ENCODE measurements around the gene PRR5.
A peak's percentile ranks its signal among the peaks of the same experiment; 100 is the strongest.

The PRR5 gene

DNA sequence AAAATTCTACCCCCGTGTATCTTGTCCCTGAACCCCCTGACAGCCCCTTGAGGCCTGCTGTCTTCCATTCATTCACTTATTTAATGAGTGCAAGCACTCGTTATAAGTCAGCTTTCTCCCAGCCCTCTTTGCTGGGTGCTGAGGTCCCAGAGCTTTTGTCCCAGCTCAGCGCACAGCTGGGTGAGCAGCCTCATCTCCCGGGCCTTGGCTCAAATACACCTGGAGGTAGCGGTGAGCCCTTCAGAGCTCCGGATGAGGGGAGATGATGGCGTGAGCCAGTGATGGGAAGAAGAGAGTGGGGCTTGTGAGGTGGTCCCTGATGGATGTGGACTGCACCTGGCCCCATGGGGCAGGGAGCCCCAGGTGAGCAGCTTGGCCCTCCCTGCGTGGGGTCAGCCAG, 32.3 kb downstream of the PRR5 start:
- DNase-seq (ENCODE audit: low read depth), result no peak
- H3K4me3 ChIP-seq (ENCODE audit: low read length), result no peak overlapping the region
- TF ChIP-seq, protein P1, sequence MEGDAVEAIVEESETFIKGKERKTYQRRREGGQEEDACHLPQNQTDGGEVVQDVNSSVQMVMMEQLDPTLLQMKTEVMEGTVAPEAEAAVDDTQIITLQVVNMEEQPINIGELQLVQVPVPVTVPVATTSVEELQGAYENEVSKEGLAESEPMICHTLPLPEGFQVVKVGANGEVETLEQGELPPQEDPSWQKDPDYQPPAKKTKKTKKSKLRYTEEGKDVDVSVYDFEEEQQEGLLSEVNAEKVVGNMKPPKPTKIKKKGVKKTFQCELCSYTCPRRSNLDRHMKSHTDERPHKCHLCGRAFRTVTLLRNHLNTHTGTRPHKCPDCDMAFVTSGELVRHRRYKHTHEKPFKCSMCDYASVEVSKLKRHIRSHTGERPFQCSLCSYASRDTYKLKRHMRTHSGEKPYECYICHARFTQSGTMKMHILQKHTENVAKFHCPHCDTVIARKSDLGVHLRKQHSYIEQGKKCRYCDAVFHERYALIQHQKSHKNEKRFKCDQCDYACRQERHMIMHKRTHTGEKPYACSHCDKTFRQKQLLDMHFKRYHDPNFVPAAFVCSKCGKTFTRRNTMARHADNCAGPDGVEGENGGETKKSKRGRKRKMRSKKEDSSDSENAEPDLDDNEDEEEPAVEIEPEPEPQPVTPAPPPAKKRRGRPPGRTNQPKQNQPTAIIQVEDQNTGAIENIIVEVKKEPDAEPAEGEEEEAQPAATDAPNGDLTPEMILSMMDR (IDR thresholded peaks at IDR 0.05; ENCODE audit: insufficient read depth, low read depth, low read length, missing control alignments), result no peak

DNA sequence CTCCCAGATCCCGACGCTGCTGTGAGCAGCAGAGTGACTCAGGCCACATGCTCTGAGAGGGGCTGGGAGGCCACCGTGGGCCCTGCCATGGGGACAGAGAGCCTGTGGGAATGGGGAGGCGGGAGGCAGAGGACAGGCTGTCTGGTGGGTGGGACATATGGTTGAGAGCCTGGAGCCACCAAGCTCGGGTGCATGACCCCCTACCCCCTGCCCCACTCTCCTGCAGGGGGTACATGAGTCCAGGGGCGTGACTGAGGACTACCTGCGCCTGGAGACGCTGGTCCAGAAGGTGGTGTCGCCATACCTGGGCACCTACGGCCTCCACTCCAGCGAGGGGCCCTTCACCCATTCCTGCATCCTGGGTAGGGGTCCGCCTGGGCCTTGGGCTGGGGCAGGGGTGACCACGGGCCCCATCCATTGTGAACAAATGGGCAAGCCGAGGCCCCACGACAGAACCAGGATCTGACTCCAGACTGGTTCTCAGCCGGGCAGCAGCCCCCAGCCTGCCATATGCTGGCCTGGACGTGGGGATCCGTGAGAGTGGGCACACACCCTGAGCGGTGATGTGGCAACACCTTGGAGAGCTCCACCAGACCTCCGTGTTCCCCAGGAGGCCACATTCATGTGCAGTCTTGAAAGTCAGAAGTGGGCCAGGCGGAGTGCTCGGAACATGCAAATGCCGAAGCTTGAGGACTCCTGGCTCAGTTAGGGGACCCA, 33.0 kb downstream of the PRR5 start:
- TF ChIP-seq, protein P1 (IDR thresholded peaks at IDR 0.05; ENCODE audit: insufficient read depth, low read depth, low read length, missing control alignments), result no peak
- no peak overlapping the region for H3K4me3 ChIP-seq (ENCODE audit: low read length)
- no peak for DNase-seq (ENCODE audit: low read depth)

DNA sequence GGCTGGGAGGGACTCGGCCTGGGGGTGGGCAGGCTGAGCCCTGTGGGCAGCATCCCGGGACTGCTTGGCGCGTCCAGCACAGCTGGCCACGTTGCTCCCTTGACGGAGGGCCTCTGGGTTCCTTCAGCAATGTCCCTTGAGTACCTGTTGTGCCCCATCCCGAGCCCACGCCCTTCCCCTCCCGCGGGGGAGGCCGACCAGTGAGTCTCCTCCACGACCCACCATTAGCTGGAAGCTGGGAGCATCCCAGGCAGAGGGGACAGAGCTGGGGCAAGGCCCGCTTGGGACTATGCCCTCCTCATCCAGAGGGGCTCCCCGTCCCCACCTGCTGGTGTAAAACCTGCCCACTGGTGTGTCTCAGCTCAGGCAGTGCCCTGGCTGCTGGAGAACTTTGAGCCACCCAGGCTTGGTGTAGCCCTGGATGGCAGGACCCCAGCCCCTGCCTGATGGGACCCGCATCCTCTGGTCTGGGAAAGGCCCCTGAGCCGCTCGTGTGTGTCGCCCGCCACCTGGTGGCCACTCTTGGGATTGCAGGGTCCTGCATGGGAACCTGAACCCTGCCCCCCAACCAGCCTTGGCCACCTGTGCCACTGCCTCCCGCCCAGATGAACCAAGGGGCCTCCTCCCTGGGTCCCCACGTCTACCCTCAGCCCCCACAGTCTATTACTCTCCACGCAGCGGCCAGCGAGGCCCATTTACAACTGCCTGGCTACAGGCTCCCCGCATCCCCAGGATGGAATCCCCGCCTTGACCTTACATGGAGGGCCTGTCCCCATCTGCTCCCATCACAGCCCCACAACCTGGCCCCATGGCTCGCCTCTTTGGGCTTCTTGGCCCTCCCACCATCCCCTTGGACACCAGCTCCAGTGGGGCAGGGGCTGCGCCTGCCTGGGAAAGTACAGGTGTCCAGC, 33.8 kb downstream of the PRR5 start:
- TF ChIP-seq, protein P1 (IDR thresholded peaks at IDR 0.05; ENCODE audit: insufficient read depth, low read depth, low read length, missing control alignments), result peak; percentile 87
- peak; percentile 59 for DNase-seq (ENCODE audit: low read depth)
- H3K4me3 ChIP-seq (ENCODE audit: low read length), result no peak overlapping the region

DNA sequence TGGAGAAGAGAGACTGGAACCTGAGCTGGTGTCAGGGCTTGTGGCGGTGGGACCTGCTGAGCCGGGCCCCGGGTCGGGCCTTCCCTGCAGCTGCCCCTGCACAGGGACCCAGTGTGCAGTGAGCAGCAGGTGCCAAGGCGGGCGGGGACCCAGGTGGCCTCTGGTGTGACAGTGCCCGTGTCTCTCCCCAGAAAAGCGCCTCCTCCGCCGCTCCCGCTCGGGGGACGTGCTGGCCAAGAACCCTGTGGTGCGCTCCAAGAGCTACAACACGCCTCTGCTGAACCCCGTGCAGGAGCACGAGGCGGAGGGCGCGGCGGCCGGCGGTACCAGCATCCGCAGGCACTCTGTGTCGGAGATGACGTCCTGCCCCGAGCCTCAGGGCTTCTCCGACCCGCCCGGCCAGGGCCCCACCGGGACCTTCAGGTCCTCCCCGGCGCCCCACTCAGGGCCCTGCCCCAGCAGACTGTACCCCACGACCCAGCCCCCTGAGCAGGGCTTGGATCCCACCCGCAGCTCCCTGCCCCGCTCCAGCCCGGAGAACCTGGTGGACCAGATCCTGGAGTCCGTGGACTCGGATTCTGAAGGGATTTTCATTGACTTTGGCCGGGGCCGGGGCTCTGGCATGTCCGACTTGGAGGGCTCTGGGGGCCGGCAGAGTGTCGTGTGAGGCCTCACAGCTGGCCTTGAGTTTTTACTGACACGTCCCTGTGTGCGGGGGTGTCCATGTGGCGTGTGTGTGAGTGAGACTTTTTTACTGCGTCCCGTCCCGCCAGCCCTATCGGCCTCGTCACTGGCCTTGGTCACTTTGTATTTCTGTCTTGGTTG, 34.8 kb downstream of the PRR5 start:
- H3K4me3 ChIP-seq (ENCODE audit: low read length), result no peak overlapping the region
- no peak for DNase-seq (ENCODE audit: low read depth)
- TF ChIP-seq, protein P1 (IDR thresholded peaks at IDR 0.05; ENCODE audit: insufficient read depth, low read depth, low read length, missing control alignments), result no peak

DNA sequence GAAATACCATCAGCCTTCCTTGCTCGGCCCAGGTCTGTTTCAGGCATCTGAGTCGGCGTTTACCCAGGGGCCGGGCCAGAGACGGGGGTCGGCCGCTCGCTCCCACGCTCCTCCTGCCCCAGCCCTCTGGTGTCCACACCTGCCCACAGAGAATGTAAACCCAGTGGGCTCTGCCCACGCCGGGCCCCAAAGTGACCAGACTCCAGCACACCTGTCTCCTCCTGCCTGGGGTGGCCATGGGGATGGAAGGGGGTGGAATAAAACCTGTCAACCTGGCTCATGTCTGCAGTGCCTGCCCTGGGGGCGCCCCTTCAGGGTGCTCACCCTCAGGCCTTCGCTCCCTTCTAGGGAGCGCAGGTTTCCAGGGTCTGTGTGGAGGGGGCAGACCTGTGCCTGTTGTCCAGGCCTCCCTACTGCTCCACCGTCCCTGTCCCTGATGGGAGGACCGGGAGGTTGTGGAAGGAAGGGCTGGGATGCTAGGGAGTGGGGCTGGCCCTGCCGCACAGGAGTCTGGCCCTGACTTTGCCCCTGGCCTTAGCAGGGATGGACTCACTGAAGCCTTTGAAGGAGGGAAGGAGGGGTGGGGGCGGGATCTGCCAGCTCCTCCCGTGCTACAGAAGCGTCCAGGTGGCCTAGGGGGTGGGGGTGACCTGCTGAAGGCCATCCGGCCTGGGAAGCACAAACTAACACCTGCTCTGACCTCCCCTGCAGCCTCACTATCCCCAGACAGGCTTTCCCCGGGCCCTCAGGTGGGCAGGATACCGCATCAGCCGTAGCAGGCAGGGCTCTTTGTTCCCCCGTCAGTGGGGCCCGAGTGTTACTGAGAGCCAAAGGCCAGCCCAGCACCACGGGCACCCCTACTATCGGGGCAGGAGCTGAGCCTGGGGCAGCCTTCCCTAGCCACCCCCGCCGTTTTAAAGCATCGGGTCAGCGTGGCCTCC, 35.7 kb downstream of the PRR5 start:
- H3K4me3 ChIP-seq (ENCODE audit: low read length), result no peak overlapping the region
- no peak for DNase-seq (ENCODE audit: low read depth)
- TF ChIP-seq, protein P1 (IDR thresholded peaks at IDR 0.05; ENCODE audit: insufficient read depth, low read depth, low read length, missing control alignments), result no peak

DNA sequence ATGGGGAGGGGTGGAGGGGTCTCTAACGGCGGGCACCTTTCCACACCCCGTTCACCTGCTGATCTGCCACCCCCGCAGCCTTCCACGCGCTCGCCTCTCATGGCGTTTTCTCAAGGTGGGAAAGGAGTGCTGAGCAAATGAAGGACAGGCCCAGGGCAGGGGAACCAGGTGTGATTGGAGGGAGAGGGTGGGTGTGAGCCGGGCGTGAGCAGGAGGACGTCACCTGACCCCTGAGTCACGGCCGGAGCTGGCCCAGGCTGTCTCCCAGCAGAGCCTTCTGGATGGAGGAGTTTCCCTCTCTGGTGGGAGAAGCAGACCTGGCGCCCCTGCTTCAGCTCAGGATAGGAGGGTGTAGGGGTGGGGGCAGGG, 36.3 kb downstream of the PRR5 start:
- no peak overlapping the region for H3K4me3 ChIP-seq (ENCODE audit: low read length)
- TF ChIP-seq, protein P1 (IDR thresholded peaks at IDR 0.05; ENCODE audit: insufficient read depth, low read depth, low read length, missing control alignments), result no peak
- DNase-seq (ENCODE audit: low read depth), result peak; percentile 72

All from epithelial cell of esophagus (primary cell).